ENCODE results near the gene TMLHE.
"Not testable (repeated sequence)": the region's sequence is repeated elsewhere in the genome, so short reads cannot be mapped to it uniquely, and the experiment has no call there.

The TMLHE gene

DNA sequence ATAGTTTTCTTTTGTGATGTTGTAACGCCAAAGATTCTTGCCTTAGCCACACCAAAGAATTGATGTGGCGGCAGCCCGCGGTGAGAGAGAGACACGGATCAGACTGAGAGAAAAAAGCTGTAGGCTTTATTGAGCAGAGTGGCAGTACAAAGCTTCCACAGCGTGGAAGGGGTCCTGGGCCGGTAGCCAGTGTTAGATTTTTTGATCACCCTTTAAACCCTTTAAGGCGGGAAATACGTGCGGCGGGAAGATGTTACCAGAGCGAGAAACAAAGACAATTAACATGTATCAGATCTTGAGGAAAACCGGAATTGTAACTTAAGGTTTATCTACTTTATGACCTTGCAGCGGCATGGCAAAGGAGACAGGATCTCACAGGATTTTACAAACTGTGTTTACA lies 28.6 kb upstream of the TMLHE start:
- WGBS, 2 donors (ENCODE audit: extremely low coverage in 2 of 2, insufficient read length in 2 of 2, insufficient replicate concordance in 1 of 2), result no CpG with 5 or more reads among the region's 14 CpGs
- H3K9ac ChIP-seq (ENCODE audit: low read depth, low read length, poor library complexity); H2BK120ac ChIP-seq (ENCODE audit: low read depth, low read length); H3K79me1 ChIP-seq (ENCODE audit: low read depth, low read length); H3K36me3 ChIP-seq (replicated peaks in 1 of 2; ENCODE audit: control insufficient read depth in 2 of 2, insufficient read depth in 2 of 2, low read length in 2 of 2); H3K14ac ChIP-seq (ENCODE audit: low read length); H3K18ac ChIP-seq (ENCODE audit: low read length); H3K4me1 ChIP-seq (ENCODE audit: control insufficient read depth in 2 of 2, insufficient read depth in 1 of 2, low read depth in 1 of 2, low read length in 2 of 2); H2BK5ac ChIP-seq (ENCODE audit: low read length); H3K23ac ChIP-seq (ENCODE audit: low read depth, low read length, poor library complexity); H3K27ac ChIP-seq (replicated peaks; ENCODE audit: low read length); DNase-seq (ENCODE audit: low spot score); H3K9me3 ChIP-seq (replicated peaks in 1 of 2; ENCODE audit: control insufficient read depth in 2 of 2, insufficient read depth in 1 of 2, low read depth in 1 of 2, low read length in 2 of 2); H2BK15ac ChIP-seq (ENCODE audit: low read length); H3K4me3 ChIP-seq (ENCODE audit: low read length in 2 of 2); H3K4me2 ChIP-seq (ENCODE audit: insufficient read depth, low read length, poor library complexity, severe bottlenecking); H2AK5ac ChIP-seq (ENCODE audit: low read depth, low read length); H2BK12ac ChIP-seq (ENCODE audit: low read length); H4K8ac ChIP-seq (ENCODE audit: low read depth, low read length); H4K91ac ChIP-seq (ENCODE audit: low read depth, low read length, poor library complexity); H3K4ac ChIP-seq (ENCODE audit: low read length); H3K27me3 ChIP-seq (ENCODE audit: control insufficient read depth in 3 of 3, insufficient read depth in 3 of 3, low read depth in 1 of 3, low read length in 3 of 3): not testable (repeated sequence)
- H2AFZ ChIP-seq (ENCODE audit: low read length), result peak overlapping the region; percentile 72

DNA sequence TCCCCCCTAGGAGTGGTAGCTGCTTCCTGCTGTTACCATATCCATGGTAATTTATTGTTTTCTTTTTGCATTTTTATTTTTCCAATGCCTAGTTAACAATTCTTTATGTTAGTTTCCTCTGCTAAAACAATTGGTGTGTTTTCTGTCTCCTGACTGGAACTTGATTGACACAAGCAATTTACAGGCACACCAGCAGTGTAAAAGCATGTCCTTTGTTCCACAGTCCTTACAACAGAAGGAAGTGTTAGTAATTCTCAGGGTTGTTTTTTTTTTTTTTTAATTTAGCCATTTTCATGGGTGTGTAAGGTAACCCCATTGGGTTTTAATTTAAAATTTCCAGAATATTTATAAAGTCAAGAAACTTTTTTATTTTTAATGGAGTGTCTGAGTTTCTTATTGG lies 25.0 kb upstream of the TMLHE start:
- DNase-seq (ENCODE audit: low spot score), result no peak
- Histone ChIP-seq H3K36me3 (replicated peaks in 1 of 2; ENCODE audit: control insufficient read depth in 2 of 2, insufficient read depth in 2 of 2, low read length in 2 of 2) (no peaks in the 10 kb centered on the region), H3K27me3 (ENCODE audit: control insufficient read depth in 3 of 3, insufficient read depth in 3 of 3, low read depth in 1 of 3, low read length in 3 of 3) (no peaks in the 10 kb centered on the region), H4K91ac (ENCODE audit: low read depth, low read length, poor library complexity) (no peak overlapping the region), H3K79me1 (ENCODE audit: low read depth, low read length) (no peaks in the 10 kb centered on the region), H2AK5ac (ENCODE audit: low read depth, low read length) (no peak overlapping the region), H3K4me2 (ENCODE audit: insufficient read depth, low read length, poor library complexity, severe bottlenecking) (no peak overlapping the region), H3K27ac (replicated peaks; ENCODE audit: low read length) (no peak overlapping the region), H3K9ac (ENCODE audit: low read depth, low read length, poor library complexity) (no peak overlapping the region), H4K8ac (ENCODE audit: low read depth, low read length) (no peak overlapping the region), H2BK120ac (ENCODE audit: low read depth, low read length) (no peak overlapping the region), H3K23ac (ENCODE audit: low read depth, low read length, poor library complexity) (no peak overlapping the region), H2AFZ (ENCODE audit: low read length) (no peak overlapping the region), H3K9me3 (replicated peaks in 1 of 2; ENCODE audit: control insufficient read depth in 2 of 2, insufficient read depth in 1 of 2, low read depth in 1 of 2, low read length in 2 of 2) (no peaks in the 10 kb centered on the region), H2BK5ac (ENCODE audit: low read length) (no peak overlapping the region), H3K4ac (ENCODE audit: low read length) (no peak overlapping the region), H3K4me1 (ENCODE audit: control insufficient read depth in 2 of 2, insufficient read depth in 1 of 2, low read depth in 1 of 2, low read length in 2 of 2) (no peaks in the 10 kb centered on the region), H2BK15ac (ENCODE audit: low read length) (no peak overlapping the region), H3K4me3 (ENCODE audit: low read length in 2 of 2) (no peak overlapping the region), H3K18ac (ENCODE audit: low read length) (no peak overlapping the region), H2BK12ac (ENCODE audit: low read length) (no peak overlapping the region), H3K14ac (ENCODE audit: low read length) (no peak overlapping the region)

DNA sequence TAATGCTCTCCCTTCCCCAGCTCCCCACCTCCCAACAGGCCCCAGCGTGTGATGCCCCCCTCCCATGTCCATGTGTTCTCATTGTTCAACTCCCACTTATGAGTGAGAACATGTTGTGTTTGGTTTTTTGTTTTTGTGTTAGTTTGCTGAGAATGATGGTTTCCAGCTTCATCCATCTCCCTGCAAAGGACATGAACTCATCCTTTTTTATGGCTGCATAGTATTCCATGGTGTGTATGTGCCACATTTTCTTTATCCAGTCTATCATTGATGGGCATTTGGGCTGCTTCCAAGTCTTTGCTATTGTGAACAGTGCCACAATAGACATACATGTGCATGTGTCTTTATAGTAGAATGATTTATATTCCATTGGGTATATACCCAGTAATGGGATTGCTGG lies 22.3 kb upstream of the TMLHE start:
- H3K36me3 ChIP-seq (replicated peaks in 1 of 2; ENCODE audit: control insufficient read depth in 2 of 2, insufficient read depth in 2 of 2, low read length in 2 of 2); DNase-seq (ENCODE audit: low spot score); H3K4ac ChIP-seq (ENCODE audit: low read length); H3K9me3 ChIP-seq (replicated peaks in 1 of 2; ENCODE audit: control insufficient read depth in 2 of 2, insufficient read depth in 1 of 2, low read depth in 1 of 2, low read length in 2 of 2); H2BK120ac ChIP-seq (ENCODE audit: low read depth, low read length); H2AFZ ChIP-seq (ENCODE audit: low read length); H2BK12ac ChIP-seq (ENCODE audit: low read length); H3K79me1 ChIP-seq (ENCODE audit: low read depth, low read length); H2BK15ac ChIP-seq (ENCODE audit: low read length); H3K4me1 ChIP-seq (ENCODE audit: control insufficient read depth in 2 of 2, insufficient read depth in 1 of 2, low read depth in 1 of 2, low read length in 2 of 2); H3K4me2 ChIP-seq (ENCODE audit: insufficient read depth, low read length, poor library complexity, severe bottlenecking); H4K8ac ChIP-seq (ENCODE audit: low read depth, low read length); H3K23ac ChIP-seq (ENCODE audit: low read depth, low read length, poor library complexity); H3K9ac ChIP-seq (ENCODE audit: low read depth, low read length, poor library complexity); H3K27ac ChIP-seq (replicated peaks; ENCODE audit: low read length); H3K27me3 ChIP-seq (ENCODE audit: control insufficient read depth in 3 of 3, insufficient read depth in 3 of 3, low read depth in 1 of 3, low read length in 3 of 3); H2BK5ac ChIP-seq (ENCODE audit: low read length); H2AK5ac ChIP-seq (ENCODE audit: low read depth, low read length); H3K14ac ChIP-seq (ENCODE audit: low read length); H3K4me3 ChIP-seq (ENCODE audit: low read length in 2 of 2); H4K91ac ChIP-seq (ENCODE audit: low read depth, low read length, poor library complexity); H3K18ac ChIP-seq (ENCODE audit: low read length): not testable (repeated sequence)
- WGBS, 2 donors (ENCODE audit: extremely low coverage in 2 of 2, insufficient read length in 2 of 2, insufficient replicate concordance in 1 of 2), result no CpG with 5 or more reads among the region's 1 CpG

DNA sequence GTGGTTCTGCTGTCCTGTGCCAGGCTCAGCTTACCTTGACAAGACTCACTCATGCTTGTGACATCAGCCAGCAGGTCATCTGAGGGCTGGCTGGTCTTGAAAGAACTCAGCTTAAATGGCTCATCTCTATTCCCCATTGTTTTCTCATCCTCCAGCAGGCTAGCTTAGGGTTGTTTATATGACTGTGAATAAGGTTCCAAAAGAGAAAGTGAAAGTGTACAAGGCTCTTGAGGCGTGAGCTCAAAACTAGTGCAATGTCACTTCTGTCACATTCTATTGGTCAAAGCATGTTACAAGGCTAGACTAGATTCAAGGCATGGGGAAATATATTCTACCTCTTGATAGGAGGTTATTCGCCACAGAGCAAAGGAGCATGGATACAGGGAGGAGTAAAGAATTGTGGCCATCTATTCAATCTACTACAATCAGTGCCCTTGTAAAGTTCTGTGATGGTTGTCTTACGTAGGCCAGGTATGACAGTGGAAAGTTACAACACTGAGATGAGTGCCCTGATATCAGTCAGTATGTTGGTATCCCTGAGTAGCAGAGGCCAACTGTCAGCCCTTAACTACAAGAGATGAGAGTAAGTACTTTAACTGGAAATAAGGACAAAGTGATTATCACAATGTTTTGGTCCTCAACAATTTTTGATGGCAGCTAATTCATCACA lies 19.8 kb upstream of the TMLHE start:
- H2BK120ac ChIP-seq (ENCODE audit: low read depth, low read length), result no peak overlapping the region
- H3K9me3 ChIP-seq (replicated peaks in 1 of 2; ENCODE audit: control insufficient read depth in 2 of 2, insufficient read depth in 1 of 2, low read depth in 1 of 2, low read length in 2 of 2), result no peaks in the 10 kb centered on the region
- no peak overlapping the region for H2BK15ac ChIP-seq (ENCODE audit: low read length)
- H3K36me3 ChIP-seq (replicated peaks in 1 of 2; ENCODE audit: control insufficient read depth in 2 of 2, insufficient read depth in 2 of 2, low read length in 2 of 2), result no peaks in the 10 kb centered on the region
- no peak overlapping the region for H2BK5ac ChIP-seq (ENCODE audit: low read length)
- H3K27me3 ChIP-seq (ENCODE audit: control insufficient read depth in 3 of 3, insufficient read depth in 3 of 3, low read depth in 1 of 3, low read length in 3 of 3), result no peaks in the 10 kb centered on the region
- no peak overlapping the region for H3K18ac ChIP-seq (ENCODE audit: low read length)
- H3K4ac ChIP-seq (ENCODE audit: low read length), result no peak overlapping the region
- H2AFZ ChIP-seq (ENCODE audit: low read length), result no peak overlapping the region
- H3K4me1 ChIP-seq (ENCODE audit: control insufficient read depth in 2 of 2, insufficient read depth in 1 of 2, low read depth in 1 of 2, low read length in 2 of 2), result no peaks in the 10 kb centered on the region
- H3K4me3 ChIP-seq (ENCODE audit: low read length in 2 of 2), result no peak overlapping the region
- H2AK5ac ChIP-seq (ENCODE audit: low read depth, low read length), result no peak overlapping the region
- DNase-seq (ENCODE audit: low spot score), result no peak
- H3K23ac ChIP-seq (ENCODE audit: low read depth, low read length, poor library complexity), result no peak overlapping the region
- H3K27ac ChIP-seq (replicated peaks; ENCODE audit: low read length), result no peak overlapping the region
- no peak overlapping the region for H4K91ac ChIP-seq (ENCODE audit: low read depth, low read length, poor library complexity)
- H2BK12ac ChIP-seq (ENCODE audit: low read length), result no peak overlapping the region
- no peaks in the 10 kb centered on the region for H3K79me1 ChIP-seq (ENCODE audit: low read depth, low read length)
- H3K9ac ChIP-seq (ENCODE audit: low read depth, low read length, poor library complexity), result no peak overlapping the region
- H3K14ac ChIP-seq (ENCODE audit: low read length), result no peak overlapping the region
- H3K4me2 ChIP-seq (ENCODE audit: insufficient read depth, low read length, poor library complexity, severe bottlenecking), result no peak overlapping the region
- no CpG with 5 or more reads among the region's 3 CpGs for WGBS, 2 donors (ENCODE audit: extremely low coverage in 2 of 2, insufficient read length in 2 of 2, insufficient replicate concordance in 1 of 2)
- H4K8ac ChIP-seq (ENCODE audit: low read depth, low read length), result no peak overlapping the region
